Thyroid gland (tissue), 4 donors: ENCODE measurements around the gene CLASP1. TPM values are rescaled to one million over a fixed set of nuclear protein-coding genes. Genes with fewer than 3 reads are reported as not detected.

Experiments
- DNase-seq, 2 donors: peaks; one replicate each; pipeline ENCODE4 v3.0.0-alpha.2; 2019
- H3K27ac ChIP-seq, 3 donors: fragments of 200-600 bp; sonication (generic); 1 replicate in 2 of 3; 2 replicates in 1 of 3; pipeline ENCODE4 v1.5.1; 2016 to 2019; ENCODE audit warnings: mild to moderate bottlenecking in 1 of 3, moderate library complexity in 1 of 3
- H3K27me3 ChIP-seq: fragments of 200-600 bp; sonication (generic); one replicate; pipeline ENCODE4 v1.5.1; 2019
- H3K36me3 ChIP-seq, 2 donors: fragments of 200-600 bp; sonication (generic); one replicate each; pipeline ENCODE4 v1.5.1; 2016 to 2019
- H3K4me1 ChIP-seq, 2 donors: fragments of 200-600 bp; sonication (generic); one replicate each; pipeline ENCODE4 v1.5.1; 2017 to 2019
- H3K4me3 ChIP-seq, 3 donors: fragments of 200-600 bp; sonication (generic); replicated peaks in 1 of 3; 1 replicate in 2 of 3; 2 replicates in 1 of 3; pipeline ENCODE4 v1.5.1; 2016; ENCODE audit warnings: mild to moderate bottlenecking in 1 of 3
- H3K9me3 ChIP-seq: fragments of 200-600 bp; sonication (generic); one replicate; pipeline ENCODE4 v1.5.1; 2017
- CTCF ChIP-seq, 6 experiments: fragments of 200-600 bp in 3 of 6; fragments of 450-650 bp in 3 of 6; sonication (generic) in 3 of 6; IDR thresholded peaks; one replicate each; pipeline ENCODE4 v1.5.1; 2016 to 2019; ENCODE audit warnings: antibody characterized with exemption in 6 of 6, mild to moderate bottlenecking in 2 of 6, inconsistent platforms in 1 of 6, moderate library complexity in 1 of 6
- POLR2A ChIP-seq, 2 donors: fragments of 450-650 bp; IDR thresholded peaks; one replicate each; pipeline ENCODE4 v1.6.1; 2017; ENCODE audit warnings: antibody characterized with exemption in 2 of 2, mild to moderate bottlenecking in 2 of 2, moderate library complexity in 1 of 2
- WGBS, 2 donors: methylation state at CpG; one replicate each; pipeline ENCODE4 v1.1.5; 2017; 5-methylcytosine and 5-hydroxymethylcytosine counted together
- intact Hi-C: fragments of 100-400 bp; cut with DNase I; formaldehyde crosslinking; loops from one replicate; pipeline ENCODE4 v1.15.1; 2023
- total RNA-seq, 4 donors: library from RNA; depleted of rRNA; stranded (reverse); fragments of >200 nt; gene quantifications; one replicate each; pipeline ENCODE4 v1.2.3, GENCODE V29; 2016

The CLASP1 gene
- total RNA-seq, 4 donors from 2014 or later, result 69.3 to 110 (median 98.3) TPM

GRCh38 chr2:121670181-121670580 lies 20.9 kb upstream of the CLASP1 start:
- DNase-seq, result no peak
- Histone ChIP-seq H3K36me3 (no peaks in the 10 kb centered on the region), H3K4me1 (peaks cover 0 to 13% of the 10 kb centered on the region in 2 donors), H3K4me3 (no peak overlapping the region), H3K27ac (no peak overlapping the region), H3K9me3 (no peaks in the 10 kb centered on the region), H3K27me3 (no peaks in the 10 kb centered on the region)
- intact Hi-C loops, result no loop called here
- TF ChIP-seq CTCF (IDR thresholded peaks at IDR 0.05) (no peak), POLR2A (IDR thresholded peaks at IDR 0.05) (no peak)

GRCh38 chr2:121667618-121668017 lies 18.4 kb upstream of the CLASP1 start:
- Histone ChIP-seq H3K36me3 (no peaks in the 10 kb centered on the region), H3K9me3 (no peaks in the 10 kb centered on the region), H3K4me1 (peaks cover 0 to 13% of the 10 kb centered on the region in 2 donors), H3K27me3 (no peaks in the 10 kb centered on the region), H3K4me3 (no peak overlapping the region), H3K27ac (peak overlapping the region in 2 of 3 donors; percentile 27 to 48)
- 100% methylated on average over 1 of the region's 1 CpG for whole genome bisulfite sequencing, 2 donors
- intact Hi-C loops, result no loop called here
- DNase-seq, result no peak
- TF ChIP-seq POLR2A (IDR thresholded peaks at IDR 0.05), result no peak

GRCh38 chr2:121666042-121666441 lies 16.8 kb upstream of the CLASP1 start:
- H3K36me3 ChIP-seq, result no peaks in the 10 kb centered on the region
- peaks cover 0 to 13% of the 10 kb centered on the region in 2 donors for H3K4me1 ChIP-seq
- H3K9me3 ChIP-seq, result no peaks in the 10 kb centered on the region
- H3K4me3 ChIP-seq, result no peak overlapping the region
- no peak for DNase-seq
- WGBS, 2 donors, result 94 to 97% methylated on average over 1 of the region's 1 CpG
- intact Hi-C loops, result no loop called here
- no peaks in the 10 kb centered on the region for H3K27me3 ChIP-seq
- no peak overlapping the region for H3K27ac ChIP-seq
- TF ChIP-seq POLR2A (IDR thresholded peaks at IDR 0.05), result no peak

GRCh38 chr2:121665504-121665903 lies 16.2 kb upstream of the CLASP1 start:
- no peak for DNase-seq
- Histone ChIP-seq H3K4me3 (no peak overlapping the region), H3K36me3 (no peaks in the 10 kb centered on the region), H3K27ac (no peak overlapping the region), H3K4me1 (peaks cover 0 to 13% of the 10 kb centered on the region in 2 donors), H3K9me3 (no peaks in the 10 kb centered on the region), H3K27me3 (no peaks in the 10 kb centered on the region)
- 78 to 88% methylated on average over 3 of the region's 3 CpGs for WGBS, 2 donors
- TF ChIP-seq CTCF (IDR thresholded peaks at IDR 0.05) (no peak), POLR2A (IDR thresholded peaks at IDR 0.05) (no peak)
- intact Hi-C loops, result no loop called here

- 68 to 73% methylated on average over 4 of the region's 4 CpGs for WGBS, 2 donors
- intact Hi-C loops, result no loop called here
Measured at GRCh38 chr2:121664713-121665112, 15.5 kb upstream of the CLASP1 start.

GRCh38 chr2:121664086-121664485 lies 14.8 kb upstream of the CLASP1 start:
- TF ChIP-seq CTCF (IDR thresholded peaks at IDR 0.05), result no peak
- Histone ChIP-seq H3K4me3 (no peak overlapping the region), H3K27ac (no peak overlapping the region), H3K36me3 (no peaks in the 10 kb centered on the region), H3K27me3 (no peaks in the 10 kb centered on the region), H3K4me1 (peaks cover 0 to 13% of the 10 kb centered on the region in 2 donors), H3K9me3 (no peaks in the 10 kb centered on the region)
- intact Hi-C loops, result no loop called here
- DNase-seq, result no peak
- 92 to 96% methylated on average over 4 of the region's 4 CpGs for WGBS, 2 donors

More at GRCh38 chr2:121664713-121665112, 15.5 kb upstream of the CLASP1 start:
- peaks cover 0 to 13% of the 10 kb centered on the region in 2 donors for H3K4me1 ChIP-seq
- no peak overlapping the region for H3K27ac ChIP-seq
- TF ChIP-seq POLR2A (IDR thresholded peaks at IDR 0.05) (no peak), CTCF (IDR thresholded peaks at IDR 0.05) (no peak)
- no peaks in the 10 kb centered on the region for H3K27me3 ChIP-seq
- H3K36me3 ChIP-seq, result no peaks in the 10 kb centered on the region
- no peaks in the 10 kb centered on the region for H3K9me3 ChIP-seq
- DNase-seq, result no peak
- no peak overlapping the region for H3K4me3 ChIP-seq
